Measurements from ENCODE around the gene ANKS3. TPM values are rescaled to one million over a fixed set of nuclear protein-coding genes. Genes with fewer than 3 reads are reported as not detected.

Gene ANKS3
- total RNA-seq, 4 donors from 2014 or later = 6.7 to 16.6 (median 9.0) TPM

DNA sequence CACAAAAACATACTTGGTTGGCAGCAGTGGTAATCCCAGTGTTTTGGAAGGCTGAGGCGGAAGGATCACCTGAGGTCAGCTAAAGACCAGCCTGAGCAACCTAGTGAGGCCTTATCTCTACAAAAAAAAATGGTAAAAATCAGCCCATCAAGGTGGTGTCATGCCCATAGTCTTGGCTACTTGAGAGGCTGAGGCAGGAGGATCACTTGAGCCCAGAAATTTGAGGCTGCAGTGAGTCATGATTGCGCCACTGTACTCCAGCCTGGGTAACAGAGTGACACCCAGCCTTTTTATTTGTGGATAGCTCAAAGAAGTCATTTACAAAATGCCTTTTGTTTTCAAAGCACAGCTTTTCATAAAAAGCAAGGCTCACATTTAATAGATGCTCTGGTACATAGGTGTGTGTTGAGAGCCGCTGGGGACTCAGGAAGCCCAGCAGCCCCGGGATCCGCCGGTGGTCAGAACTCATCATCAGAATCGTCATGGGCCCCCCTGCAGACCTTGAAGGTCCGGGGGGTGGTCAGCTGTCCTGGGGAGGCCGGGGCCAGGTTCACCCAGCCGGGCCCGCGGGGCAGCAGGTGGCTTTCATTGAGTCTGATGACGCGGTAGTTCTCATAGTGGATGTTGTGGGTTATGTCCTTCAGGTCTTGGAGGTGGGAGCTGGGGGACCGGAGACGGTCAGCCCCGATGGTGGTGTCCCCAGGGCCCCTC lies 43.4 kb upstream of the ANKS3 start:
- H3K9me3 ChIP-seq = no peaks in the 10 kb centered on the region
- H3K27ac ChIP-seq = no peak overlapping the region
- no peaks in the 10 kb centered on the region for H3K4me1 ChIP-seq
- DNase-seq (no peak), ATAC-seq (no peak)
- H3K36me3 ChIP-seq = no peaks in the 10 kb centered on the region
- in situ Hi-C loops (cut with MboI; ENCODE audit: low sequenced_read_pairs in 4 of 4) (no loop called here), intact Hi-C loops (cut with DNase I; ENCODE audit: low total_unique reads) (no loop called here)
- no peak for TF ChIP-seq POLR2A (IDR thresholded peaks at IDR 0.05)
- TF ChIP-seq, protein P1, sequence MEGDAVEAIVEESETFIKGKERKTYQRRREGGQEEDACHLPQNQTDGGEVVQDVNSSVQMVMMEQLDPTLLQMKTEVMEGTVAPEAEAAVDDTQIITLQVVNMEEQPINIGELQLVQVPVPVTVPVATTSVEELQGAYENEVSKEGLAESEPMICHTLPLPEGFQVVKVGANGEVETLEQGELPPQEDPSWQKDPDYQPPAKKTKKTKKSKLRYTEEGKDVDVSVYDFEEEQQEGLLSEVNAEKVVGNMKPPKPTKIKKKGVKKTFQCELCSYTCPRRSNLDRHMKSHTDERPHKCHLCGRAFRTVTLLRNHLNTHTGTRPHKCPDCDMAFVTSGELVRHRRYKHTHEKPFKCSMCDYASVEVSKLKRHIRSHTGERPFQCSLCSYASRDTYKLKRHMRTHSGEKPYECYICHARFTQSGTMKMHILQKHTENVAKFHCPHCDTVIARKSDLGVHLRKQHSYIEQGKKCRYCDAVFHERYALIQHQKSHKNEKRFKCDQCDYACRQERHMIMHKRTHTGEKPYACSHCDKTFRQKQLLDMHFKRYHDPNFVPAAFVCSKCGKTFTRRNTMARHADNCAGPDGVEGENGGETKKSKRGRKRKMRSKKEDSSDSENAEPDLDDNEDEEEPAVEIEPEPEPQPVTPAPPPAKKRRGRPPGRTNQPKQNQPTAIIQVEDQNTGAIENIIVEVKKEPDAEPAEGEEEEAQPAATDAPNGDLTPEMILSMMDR (IDR thresholded peaks at IDR 0.05 in 4 of 5, conservative IDR thresholded peaks at IDR 0.05 in 1 of 5) = no peak
- no peaks in the 10 kb centered on the region for H3K27me3 ChIP-seq
- H3K4me3 ChIP-seq = no peak overlapping the region

GRCh38 chr16:4776141-4776705 lies 42.2 kb upstream of the ANKS3 start:
- TF ChIP-seq, protein P1 (IDR thresholded peaks at IDR 0.05 in 4 of 5, conservative IDR thresholded peaks at IDR 0.05 in 1 of 5) = no peak
- no peak for TF ChIP-seq POLR2A (IDR thresholded peaks at IDR 0.05)
- intact Hi-C loops (cut with DNase I; ENCODE audit: low total_unique reads) (no loop called here), in situ Hi-C loops (cut with MboI; ENCODE audit: low sequenced_read_pairs in 4 of 4) (no loop called here)
- Histone ChIP-seq H3K36me3 (no peaks in the 10 kb centered on the region), H3K4me3 (no peak overlapping the region), H3K27ac (no peak overlapping the region), H3K9me3 (no peaks in the 10 kb centered on the region), H3K4me1 (no peaks in the 10 kb centered on the region), H3K27me3 (no peaks in the 10 kb centered on the region)
- ATAC-seq (no peak), DNase-seq (no peak)

GRCh38 chr16:4775005-4775404 lies 40.9 kb upstream of the ANKS3 start:
- Histone ChIP-seq H3K4me1 (no peaks in the 10 kb centered on the region), H3K27me3 (no peaks in the 10 kb centered on the region), H3K36me3 (no peaks in the 10 kb centered on the region), H3K4me3 (no peak overlapping the region), H3K27ac (no peak overlapping the region), H3K9me3 (no peaks in the 10 kb centered on the region)
- intact Hi-C loops (cut with DNase I; ENCODE audit: low total_unique reads) = no loop called here
- DNase-seq (no peak), ATAC-seq (no peak)
- TF ChIP-seq, protein P1 (IDR thresholded peaks at IDR 0.05 in 4 of 5, conservative IDR thresholded peaks at IDR 0.05 in 1 of 5) = no peak
- no peak for TF ChIP-seq POLR2A (IDR thresholded peaks at IDR 0.05)
- in situ Hi-C loops (cut with MboI; ENCODE audit: low sequenced_read_pairs in 4 of 4) = no loop called here

- no peak for DNase-seq
- Histone ChIP-seq H3K4me1 (peaks cover 10 to 12% of the 10 kb centered on the region in 2 donors), H3K27ac (no peak overlapping the region), H3K9me3 (no peaks in the 10 kb centered on the region), H3K36me3 (no peaks in the 10 kb centered on the region), H3K27me3 (no peaks in the 10 kb centered on the region), H3K4me3 (no peak overlapping the region)
- no peak for TF ChIP-seq POLR2A (IDR thresholded peaks at IDR 0.05)
- TF ChIP-seq, protein P1 (IDR thresholded peaks at IDR 0.05 in 4 of 5, conservative IDR thresholded peaks at IDR 0.05 in 1 of 5) = no peak
- in situ Hi-C loops (cut with MboI; ENCODE audit: low sequenced_read_pairs in 4 of 4) (no loop called here), intact Hi-C loops (cut with DNase I; ENCODE audit: low total_unique reads) (no loop called here)
- ATAC-seq = no peak
Observed at GRCh38 chr16:4772351-4772750, 38.3 kb upstream of the ANKS3 start.

Measured in gastrocnemius medialis (tissue), 4 donors.